ENCODE results near the gene BCAR1.
"Not testable (repeated sequence)": the region's sequence is repeated elsewhere in the genome, so short reads cannot be mapped to it uniquely, and the experiment has no call there.

The BCAR1 gene

GRCh38 chr16:75241412-75241811 lies 10.0 kb downstream of the BCAR1 start:
- DNase-seq (ENCODE audit: extremely low read depth in 1 of 2, low read depth in 1 of 2): no peak

- DNase-seq (ENCODE audit: extremely low read depth in 1 of 2, low read depth in 1 of 2): not testable (repeated sequence)
Measured at GRCh38 chr16:75240633-75241032, 10.8 kb downstream of the BCAR1 start.

GRCh38 chr16:75239542-75240122 lies 11.8 kb downstream of the BCAR1 start:
- DNase-seq (ENCODE audit: extremely low read depth in 1 of 2, low read depth in 1 of 2): no peak

DNA sequence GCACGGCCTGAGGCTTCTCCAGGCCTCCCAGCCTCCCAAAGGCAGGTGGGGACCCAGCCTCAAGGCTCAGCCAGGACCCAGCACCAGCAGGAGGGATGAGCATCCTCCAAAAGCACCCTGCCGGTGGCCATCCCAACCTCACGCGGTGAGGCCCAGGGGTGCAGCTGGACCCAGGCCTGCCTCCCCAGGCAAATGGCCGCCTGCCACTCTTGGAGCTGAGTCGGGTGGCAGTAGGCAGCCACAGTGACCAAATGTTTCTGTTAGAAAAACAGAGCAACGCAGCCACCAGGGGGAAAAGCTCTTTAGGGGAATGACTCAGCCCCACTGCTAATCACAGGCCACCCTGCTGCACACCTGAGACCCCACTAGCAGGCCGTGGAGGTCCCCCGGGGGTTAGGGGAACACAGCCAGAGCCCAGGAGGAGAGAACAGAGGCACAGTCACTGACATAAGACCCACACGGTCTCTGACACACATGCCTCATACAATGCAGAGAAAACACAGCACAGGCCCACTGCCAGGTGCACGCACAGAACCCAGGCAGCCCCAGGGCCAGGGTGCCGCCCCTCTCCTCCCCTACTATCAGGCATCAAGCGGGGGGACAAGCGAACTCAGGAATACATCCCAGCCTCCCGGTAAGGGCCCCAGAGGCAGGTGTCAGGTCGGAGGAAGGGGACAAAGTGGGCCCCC lies 12.4 kb downstream of the BCAR1 start:
- no peak for DNase-seq (ENCODE audit: extremely low read depth in 1 of 2, low read depth in 1 of 2)

DNA sequence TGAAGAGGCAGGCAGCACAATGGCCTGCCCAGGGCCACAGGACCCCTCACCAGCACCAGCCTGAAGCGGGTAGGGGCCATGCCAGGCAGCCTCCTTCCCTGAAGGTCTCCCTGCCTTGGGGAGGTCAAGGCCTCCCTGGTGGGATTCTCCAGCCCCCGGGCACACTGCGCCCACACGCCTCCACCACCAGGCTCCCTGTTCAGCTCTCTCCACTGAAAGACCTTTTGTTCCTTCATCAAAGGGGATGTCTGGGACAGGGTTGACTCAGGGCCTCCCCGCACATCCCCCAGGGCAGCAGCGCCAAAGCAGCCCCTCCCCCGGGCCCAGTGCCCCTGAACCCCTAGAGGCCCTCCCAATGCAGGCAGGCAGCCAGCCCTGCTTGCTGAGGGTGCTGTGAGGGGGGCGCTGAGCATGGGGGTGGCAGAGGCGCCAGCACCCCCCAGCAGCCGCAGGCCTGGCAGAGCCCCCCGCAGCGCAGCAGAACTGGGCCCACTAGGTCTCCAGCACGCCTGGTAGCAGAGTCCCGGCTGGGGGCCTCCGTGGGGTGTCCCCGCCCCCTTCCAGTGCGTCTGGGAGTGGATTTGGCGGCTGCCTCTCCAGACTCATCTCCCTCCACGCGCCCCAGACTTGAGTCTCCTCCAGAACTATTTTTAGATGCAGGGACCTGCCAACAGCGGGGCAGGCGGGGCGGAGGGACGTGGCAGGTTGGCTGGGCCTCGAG lies 13.1 kb downstream of the BCAR1 start:
- no peak for DNase-seq (ENCODE audit: extremely low read depth in 1 of 2, low read depth in 1 of 2)

GRCh38 chr16:75237398-75238131 lies 13.9 kb downstream of the BCAR1 start:
- no peak for DNase-seq (ENCODE audit: extremely low read depth in 1 of 2, low read depth in 1 of 2)

GRCh38 chr16:75236736-75237397 lies 14.6 kb downstream of the BCAR1 start:
- no peak for DNase-seq (ENCODE audit: extremely low read depth in 1 of 2, low read depth in 1 of 2)

GRCh38 chr16:75236232-75236631 lies 15.2 kb downstream of the BCAR1 start:
- DNase-seq (ENCODE audit: extremely low read depth in 1 of 2, low read depth in 1 of 2): peak in 1 of 2 donors; percentile 34

DNA sequence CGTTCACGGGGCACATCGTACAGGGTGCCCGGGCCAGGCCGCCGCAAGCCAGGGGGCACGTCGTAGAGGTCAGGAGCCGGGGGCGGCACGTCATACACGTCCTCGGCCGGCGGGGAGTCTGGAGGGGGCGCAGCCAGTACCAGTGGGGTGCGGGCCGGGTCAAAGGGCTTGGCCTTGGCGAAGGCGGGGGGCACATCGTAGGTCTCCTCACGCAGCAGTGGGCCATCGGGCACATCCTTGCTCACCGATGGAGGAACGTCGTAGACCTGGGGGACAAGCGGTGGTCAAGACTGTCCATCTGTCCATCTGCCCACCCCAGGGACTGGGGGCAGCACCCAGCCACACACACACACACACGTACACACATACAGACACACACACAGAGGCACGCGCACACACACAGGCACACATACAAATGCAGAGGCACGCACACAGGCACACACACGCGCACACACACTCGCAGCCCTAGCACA lies 15.7 kb downstream of the BCAR1 start:
- DNase-seq (ENCODE audit: extremely low read depth in 1 of 2, low read depth in 1 of 2): no peak

DNA sequence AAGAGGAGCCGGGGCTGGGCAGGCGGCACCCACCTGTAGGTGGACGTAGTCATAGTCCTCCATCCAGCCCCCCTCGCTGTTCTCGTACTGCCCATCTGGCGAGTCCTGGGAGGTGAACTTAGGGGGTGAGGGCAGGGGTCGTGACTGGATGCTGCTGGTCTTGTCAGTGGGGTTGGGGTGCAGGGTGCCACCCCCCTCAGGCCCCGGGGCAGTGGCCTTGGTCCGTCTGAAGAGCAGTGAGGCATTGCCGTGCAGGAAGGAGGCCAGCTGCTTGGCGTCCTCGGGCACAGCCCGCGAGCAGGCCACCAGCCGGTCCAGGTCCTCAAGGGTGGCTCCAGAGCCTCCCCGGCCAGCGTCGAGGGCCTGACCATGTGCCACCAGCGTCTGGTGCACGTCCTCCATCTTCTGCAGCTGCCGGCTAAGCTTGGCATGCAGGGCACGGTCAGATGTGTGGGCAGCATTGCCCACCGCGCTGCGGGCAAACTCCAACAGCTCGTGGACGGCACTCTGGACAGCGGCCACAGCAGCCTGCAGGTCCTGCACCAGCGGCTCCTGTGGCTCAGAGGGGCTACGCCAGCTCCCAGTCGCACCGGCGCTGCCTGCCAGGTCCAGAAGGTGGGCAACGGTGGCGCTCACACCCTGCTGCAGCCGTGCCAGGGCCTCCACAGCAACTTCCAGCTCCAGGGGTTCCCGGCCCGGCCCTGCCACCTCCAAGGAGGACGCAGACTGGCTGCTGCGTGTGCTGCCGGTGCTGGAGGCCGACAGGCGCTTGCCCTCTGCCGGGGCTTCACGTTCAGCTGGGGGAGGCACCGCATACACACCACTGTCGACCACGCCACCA lies 16.3 kb downstream of the BCAR1 start:
- DNase-seq (ENCODE audit: extremely low read depth in 1 of 2, low read depth in 1 of 2): no peak

DNA sequence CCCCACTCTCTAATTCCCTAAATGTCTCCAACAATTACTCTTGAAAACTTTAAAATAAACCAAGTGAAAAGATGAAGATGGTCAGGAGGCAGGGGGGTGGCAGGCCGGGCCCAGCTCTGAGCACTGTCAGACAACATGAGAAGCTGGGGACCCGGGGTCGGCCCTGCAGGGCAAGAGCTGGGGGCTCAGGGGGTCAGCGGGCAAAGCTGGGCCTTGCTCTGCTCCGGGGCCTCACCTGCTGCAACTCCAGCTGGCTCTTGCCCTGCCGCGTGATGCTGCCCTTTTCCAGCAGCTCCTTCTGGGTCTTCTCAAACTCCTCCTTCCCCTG lies 17.8 kb downstream of the BCAR1 start:
- DNase-seq (ENCODE audit: extremely low read depth in 1 of 2, low read depth in 1 of 2): no peak

DNA sequence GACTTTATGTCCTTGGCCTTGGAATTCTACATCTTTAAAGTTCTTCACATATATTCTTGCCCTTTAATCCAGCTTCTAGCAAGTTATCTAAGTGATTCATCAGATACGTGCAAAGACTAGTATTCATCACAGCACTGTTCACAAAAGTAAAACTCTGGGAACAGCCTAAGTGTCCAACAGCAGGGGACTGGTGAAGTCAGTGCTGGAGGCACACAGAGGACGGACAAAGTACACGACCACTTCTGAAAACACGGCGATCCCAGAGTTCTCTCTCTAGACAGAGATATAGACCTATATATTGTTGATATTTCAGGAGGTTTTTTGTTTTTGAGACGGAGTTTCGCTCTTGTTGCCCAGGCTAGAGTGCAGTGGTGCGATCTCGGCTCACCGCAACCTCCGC lies 19.9 kb downstream of the BCAR1 start:
- DNase-seq (ENCODE audit: extremely low read depth in 1 of 2, low read depth in 1 of 2): no peak

GRCh38 chr16:75230471-75231110 lies 20.8 kb downstream of the BCAR1 start:
- no peak for DNase-seq (ENCODE audit: extremely low read depth in 1 of 2, low read depth in 1 of 2)

- DNase-seq (ENCODE audit: extremely low read depth in 1 of 2, low read depth in 1 of 2): no peak
Measured at GRCh38 chr16:75229172-75230031, 22.0 kb downstream of the BCAR1 start.

- DNase-seq (ENCODE audit: extremely low read depth in 1 of 2, low read depth in 1 of 2): no peak
Measured at GRCh38 chr16:75228143-75228976, 23.1 kb downstream of the BCAR1 start.

GRCh38 chr16:75227361-75228142 lies 23.9 kb downstream of the BCAR1 start:
- no peak for DNase-seq (ENCODE audit: extremely low read depth in 1 of 2, low read depth in 1 of 2)
